ENCODE results near the gene CSNK1G3. TPM values are rescaled to one million over a fixed set of nuclear protein-coding genes. Genes with fewer than 3 reads are reported as not detected.

Gene CSNK1G3
- total RNA-seq, 1 experiment from 2014 or later = 51.1 TPM

- RAD21 ChIA-PET (ENCODE audit: low non-redundant PET in 1 of 2, low total read pairs in 2 of 2, uncharacterized antibody in 2 of 2, unreplicated experiment in 2 of 2) = no interaction called here
- Histone ChIP-seq H4K20me1 (ENCODE audit: insufficient read depth) (no peaks in the 10 kb centered on the region), H3K27ac (ENCODE audit: low read depth, low read length) (no peak overlapping the region), H3K79me2 (ENCODE audit: insufficient read depth, low read length) (no peaks in the 10 kb centered on the region), H2AFZ (ENCODE audit: low read depth, low read length, poor library complexity, severe bottlenecking) (no peak overlapping the region), H3K9me3 (ENCODE audit: control insufficient read depth in 1 of 2, insufficient read depth in 1 of 2, low read depth in 1 of 2, low read length in 2 of 2) (no peaks in the 10 kb centered on the region), H3K4me3 (replicated peaks in 1 of 2; ENCODE audit: low read depth in 1 of 2, low read length in 2 of 2) (no peak overlapping the region), H3K27me3 (ENCODE audit: insufficient read depth, low read length) (no peaks in the 10 kb centered on the region), H3K9me2 (ENCODE audit: insufficient read depth) (no peaks in the 10 kb centered on the region), H3K4me1 (ENCODE audit: control insufficient read depth in 1 of 2, insufficient read depth in 2 of 2, low read length in 2 of 2) (no peaks in the 10 kb centered on the region), H3K9ac (ENCODE audit: low read length) (no peak overlapping the region), H3K4me2 (ENCODE audit: low read length) (no peak overlapping the region), H3K36me3 (ENCODE audit: control insufficient read depth in 1 of 2, insufficient read depth in 2 of 2, low read length in 2 of 2) (no peaks in the 10 kb centered on the region)
- ATAC-seq (no peak), DNase-seq (ENCODE audit: low read depth, low spot score) (no peak)
- CTCF ChIA-PET = no interaction called here
- no peak for TF ChIP-seq EZH2 (IDR thresholded peaks at IDR 0.05)
- TF ChIP-seq POLR2AphosphoS5 (IDR thresholded peaks at IDR 0.05; ENCODE audit: low read depth, low read length) = no peak
- TF ChIP-seq SRF (IDR thresholded peaks at IDR 0.05; ENCODE audit: low read depth) = no peak
- TF ChIP-seq FOSL1 (IDR thresholded peaks at IDR 0.05; ENCODE audit: low read depth) = no peak
- no peak for TF ChIP-seq CBX3 (IDR thresholded peaks at IDR 0.05; ENCODE audit: low read depth)
- no peak for TF ChIP-seq EZH2phosphoT487 (IDR thresholded peaks at IDR 0.05; ENCODE audit: borderline replicate concordance)
- TF ChIP-seq CEBPB (IDR thresholded peaks at IDR 0.05; ENCODE audit: low read depth) = no peak
- no peak for TF ChIP-seq YY1 (IDR thresholded peaks at IDR 0.05; ENCODE audit: extremely low read depth, insufficient replicate concordance, low read depth, low read length)
- no TSS peak for BruUV-seq (replicated peaks)
- POLR2A ChIA-PET = no interaction called here
- intact Hi-C loops (cut with micrococcal nuclease) = no loop called here
Observed at GRCh38 chr5:123585871-123586270, 73.9 kb downstream of the CSNK1G3 start.

DNA sequence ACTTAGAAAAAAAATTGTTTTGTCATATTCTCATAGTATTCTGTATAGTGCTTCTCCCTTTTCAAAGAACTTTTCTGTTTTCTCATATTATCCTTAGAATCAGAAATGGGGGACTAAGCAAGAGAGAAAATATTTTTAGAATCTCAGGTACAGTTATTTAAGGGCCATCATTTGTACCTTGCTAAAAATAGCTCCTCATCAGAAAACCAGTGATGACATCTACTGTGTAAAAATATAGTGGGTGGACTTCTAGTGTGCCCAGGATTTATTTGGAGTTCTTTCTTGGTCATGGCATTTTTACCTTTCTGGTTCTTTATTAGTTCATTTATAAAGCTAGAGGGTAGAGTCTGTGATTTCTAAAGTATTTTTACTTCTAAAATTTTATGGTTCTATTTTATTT, 82.5 kb downstream of the CSNK1G3 start:
- BruUV-seq (replicated peaks) = no TSS peak
- ChIA-PET RAD21 (ENCODE audit: low non-redundant PET in 1 of 2, low total read pairs in 2 of 2, uncharacterized antibody in 2 of 2, unreplicated experiment in 2 of 2) (no interaction called here), CTCF (no interaction called here), POLR2A (no interaction called here)
- H3K4me2 ChIP-seq (ENCODE audit: low read length) = no peak overlapping the region
- H2AFZ ChIP-seq (ENCODE audit: low read depth, low read length, poor library complexity, severe bottlenecking) = no peak overlapping the region
- H3K4me1 ChIP-seq (ENCODE audit: control insufficient read depth in 1 of 2, insufficient read depth in 2 of 2, low read length in 2 of 2) = no peaks in the 10 kb centered on the region
- H3K4me3 ChIP-seq (replicated peaks in 1 of 2; ENCODE audit: low read depth in 1 of 2, low read length in 2 of 2) = no peak overlapping the region
- H3K9me2 ChIP-seq (ENCODE audit: insufficient read depth) = no peaks in the 10 kb centered on the region
- no peaks in the 10 kb centered on the region for H3K27me3 ChIP-seq (ENCODE audit: insufficient read depth, low read length)
- peaks cover 6% of the 10 kb centered on the region; the same call in 1 of the 2 replicates for H4K20me1 ChIP-seq (ENCODE audit: insufficient read depth)
- H3K9ac ChIP-seq (ENCODE audit: low read length) = no peak overlapping the region
- intact Hi-C loops (cut with micrococcal nuclease) = no loop called here
- ATAC-seq (no peak), DNase-seq (ENCODE audit: low read depth, low spot score) (no peak)
- TF ChIP-seq SRF (IDR thresholded peaks at IDR 0.05; ENCODE audit: low read depth) (no peak), EZH2phosphoT487 (IDR thresholded peaks at IDR 0.05; ENCODE audit: borderline replicate concordance) (no peak), RAD21 (IDR thresholded peaks at IDR 0.05; ENCODE audit: low read depth) (no peak), SP1 (IDR thresholded peaks at IDR 0.05; ENCODE audit: low read depth) (no peak), CBX3 (IDR thresholded peaks at IDR 0.05; ENCODE audit: low read depth) (no peak), SIN3A (IDR thresholded peaks at IDR 0.05; ENCODE audit: low read depth) (no peak), CEBPB (IDR thresholded peaks at IDR 0.05; ENCODE audit: low read depth) (no peak), ZNF274 (IDR thresholded peaks at IDR 0.05; ENCODE audit: low read depth, low read length) (no peak)
- no peak overlapping the region for H3K27ac ChIP-seq (ENCODE audit: low read depth, low read length)
- no peaks in the 10 kb centered on the region for H3K79me2 ChIP-seq (ENCODE audit: insufficient read depth, low read length)
- H3K9me3 ChIP-seq (ENCODE audit: control insufficient read depth in 1 of 2, insufficient read depth in 1 of 2, low read depth in 1 of 2, low read length in 2 of 2) = no peaks in the 10 kb centered on the region
- 0 out of 4 replicates have a peak, but pooled peaks cover 3 to 10% of the 10 kb centered on the region in 2 experiments for H3K36me3 ChIP-seq (ENCODE audit: control insufficient read depth in 1 of 2, insufficient read depth in 2 of 2, low read length in 2 of 2)

Data from HCT116 (cell line).